HEK293T (cell line): ENCODE data around the gene TLCD5.

Experiments used
- ARNT ChIP-seq: fragments of 450-650 bp; IDR thresholded peaks from 2 replicates; pipeline ENCODE4 v1.6.1; 2017; ENCODE audit warnings: mild to moderate bottlenecking
- NFRKB ChIP-seq: fragments of 450-650 bp; IDR thresholded peaks from 2 replicates; pipeline ENCODE4 v1.6.1; 2016; ENCODE audit warnings: mild to moderate bottlenecking, moderate library complexity
- SUZ12 ChIP-seq: fragments of 450-650 bp; IDR thresholded peaks from 2 replicates; pipeline ENCODE4 v1.6.1; 2016; ENCODE audit warnings: mild to moderate bottlenecking

GRCh38 chr11:120289426-120289825 is 35.7 kb upstream of the TLCD5 start:
- TF ChIP-seq ARNT (no peak), NFRKB (no peak), SUZ12 (no peak)
